ENCODE measurements around the gene ALKBH4. TPM values are rescaled to one million over a fixed set of nuclear protein-coding genes. Genes with fewer than 3 reads are reported as not detected.

The ALKBH4 gene
- total RNA-seq, 1 donor from 2014 or later = 10.0 TPM

GRCh38 chr7:102447311-102447710, 17.4 kb downstream of the ALKBH4 start:
- no peak for FAIRE-seq
- H3K4me3 ChIP-seq (ENCODE audit: low read depth, low read length) = no peak overlapping the region
- TF ChIP-seq CTCF (IDR thresholded peaks at IDR 0.05; ENCODE audit: insufficient read depth, low read length, severe bottlenecking) = no peak

GRCh38 chr7:102446387-102447156, 18.1 kb downstream of the ALKBH4 start:
- FAIRE-seq = no peak
- TF ChIP-seq CTCF (IDR thresholded peaks at IDR 0.05; ENCODE audit: insufficient read depth, low read length, severe bottlenecking) = no peak
- no peak overlapping the region for H3K4me3 ChIP-seq (ENCODE audit: low read depth, low read length)

More at GRCh38 chr7:102447311-102447710, 17.4 kb downstream of the ALKBH4 start:
- H3K36me3 ChIP-seq (ENCODE audit: control insufficient read depth, insufficient read depth, low read length) = no peaks in the 10 kb centered on the region
- H3K27me3 ChIP-seq (ENCODE audit: control insufficient read depth, insufficient read depth, low read length) = no peaks in the 10 kb centered on the region
- DNase-seq (ENCODE audit: low read depth) = no peak

GRCh38 chr7:102445674-102446071, 19.0 kb downstream of the ALKBH4 start:
- FAIRE-seq = no peak
- DNase-seq (ENCODE audit: low read depth) = no peak
- H3K27me3 ChIP-seq (ENCODE audit: control insufficient read depth, insufficient read depth, low read length) = no peaks in the 10 kb centered on the region
- no peak for TF ChIP-seq CTCF (IDR thresholded peaks at IDR 0.05; ENCODE audit: insufficient read depth, low read length, severe bottlenecking)
- H3K36me3 ChIP-seq (ENCODE audit: control insufficient read depth, insufficient read depth, low read length) = no peaks in the 10 kb centered on the region
- H3K4me3 ChIP-seq (ENCODE audit: low read depth, low read length) = no peak overlapping the region

More at GRCh38 chr7:102446387-102447156, 18.1 kb downstream of the ALKBH4 start:
- no peak for DNase-seq (ENCODE audit: low read depth)
- no peaks in the 10 kb centered on the region for H3K36me3 ChIP-seq (ENCODE audit: control insufficient read depth, insufficient read depth, low read length)
- H3K27me3 ChIP-seq (ENCODE audit: control insufficient read depth, insufficient read depth, low read length) = no peaks in the 10 kb centered on the region

GRCh38 chr7:102444961-102445673, 19.5 kb downstream of the ALKBH4 start:
- no peak overlapping the region for H3K4me3 ChIP-seq (ENCODE audit: low read depth, low read length)
- TF ChIP-seq CTCF (IDR thresholded peaks at IDR 0.05; ENCODE audit: insufficient read depth, low read length, severe bottlenecking) = no peak
- DNase-seq (ENCODE audit: low read depth) (no peak), FAIRE-seq (no peak)
- H3K27me3 ChIP-seq (ENCODE audit: control insufficient read depth, insufficient read depth, low read length) = no peaks in the 10 kb centered on the region
- H3K36me3 ChIP-seq (ENCODE audit: control insufficient read depth, insufficient read depth, low read length) = no peaks in the 10 kb centered on the region

GRCh38 chr7:102439963-102440795, 24.5 kb downstream of the ALKBH4 start:
- peak; percentile 12 for TF ChIP-seq CTCF (IDR thresholded peaks at IDR 0.05; ENCODE audit: insufficient read depth, low read length, severe bottlenecking)
- Histone ChIP-seq H3K27me3 (ENCODE audit: control insufficient read depth, insufficient read depth, low read length) (no peaks in the 10 kb centered on the region), H3K36me3 (ENCODE audit: control insufficient read depth, insufficient read depth, low read length) (no peaks in the 10 kb centered on the region), H3K4me3 (ENCODE audit: low read depth, low read length) (no peak overlapping the region)
- no peak for FAIRE-seq
- peak; percentile 77 for DNase-seq (ENCODE audit: low read depth)
